HepG2 (cell line): ENCODE results near the gene SLC51B. TPM values are rescaled to one million over a fixed set of nuclear protein-coding genes. Genes with fewer than 3 reads are reported as not detected.
A peak's percentile ranks its signal among the peaks of the same experiment; 100 is the strongest.

Source experiments
- ARID5B ChIP-seq: IDR thresholded peaks from 2 replicates; pipeline ENCODE4 v1.4.0; 2020; ENCODE audit warnings: mild to moderate bottlenecking, missing genetic modification reagents
- ASH2L ChIP-seq: fragments of 300-600, 200-600 bp; sonication (generic); IDR thresholded peaks from 2 replicates; pipeline ENCODE4 v1.7.0; 2017; ENCODE audit warnings: low read depth, mild to moderate bottlenecking, moderate library complexity, mixed read lengths, low read length; ENCODE audit not compliant: insufficient read length
- FOXA3 ChIP-seq: IDR thresholded peaks from 2 replicates; pipeline ENCODE4 v1.6.1; 2016; ENCODE audit warnings: missing genetic modification reagents, missing compliant biosample characterization
- FOXO4 ChIP-seq: sonication (generic); formaldehyde crosslinking; conservative IDR thresholded peaks from 2 replicates; pipeline ENCODE4 v1.8.1; 2023; ENCODE audit warnings: missing genetic modification reagents
- HNRNPK ChIP-seq: fragments of 200-400 bp; formaldehyde crosslinking; IDR thresholded peaks from 2 replicates; pipeline ENCODE4 v1.6.1; 2018; ENCODE audit warnings: low read length, low read depth, moderate library complexity, mild to moderate bottlenecking; ENCODE audit not compliant: poor library complexity, severe bottlenecking
- KLF6 ChIP-seq: IDR thresholded peaks from 2 replicates; pipeline ENCODE4 v1.8.0; 2016; ENCODE audit warnings: missing biosample characterization, missing genetic modification reagents
- KLF9 ChIP-seq: IDR thresholded peaks from 2 replicates; pipeline ENCODE4 v1.6.1; 2016; ENCODE audit warnings: low read depth
- MYC ChIP-seq: sonication (generic); formaldehyde crosslinking; IDR thresholded peaks from 2 replicates; pipeline ENCODE4 v1.9.0; 2021; ENCODE audit warnings: missing genetic modification reagents, borderline replicate concordance
- ONECUT2 ChIP-seq: sonication (generic); formaldehyde crosslinking; IDR thresholded peaks from 2 replicates; pipeline ENCODE4 v1.4.0; 2020; ENCODE audit warnings: missing genetic modification reagents
- RAD21 ChIP-seq: fragments of 450-650 bp; formaldehyde crosslinking; IDR thresholded peaks from 2 replicates; pipeline ENCODE4 v1.5.0; 2020; ENCODE audit warnings: mild to moderate bottlenecking
- TFAP4 ChIP-seq: sonication (generic); IDR thresholded peaks from 2 replicates; pipeline ENCODE4 v1.6.1; 2016; ENCODE audit warnings: low read depth, borderline replicate concordance
- ZBTB39 ChIP-seq: sonication (generic); formaldehyde crosslinking; IDR thresholded peaks from 2 replicates; pipeline ENCODE4 v1.5.0; 2020; ENCODE audit warnings: missing genetic modification reagents
- ZNF230 ChIP-seq: sonication (generic); formaldehyde crosslinking; IDR thresholded peaks from 2 replicates; pipeline ENCODE4 v1.4.0; 2020; ENCODE audit warnings: mild to moderate bottlenecking, missing genetic modification reagents
- ZNF232 ChIP-seq: sonication (generic); formaldehyde crosslinking; IDR thresholded peaks from 2 replicates; pipeline ENCODE4 v1.4.0; 2020; ENCODE audit warnings: missing genetic modification reagents, borderline replicate concordance
- ZNF30 ChIP-seq: sonication (generic); formaldehyde crosslinking; IDR thresholded peaks from 2 replicates; pipeline ENCODE4 v1.5.0; 2020; ENCODE audit warnings: mild to moderate bottlenecking, missing genetic modification reagents
- ZNF556 ChIP-seq: sonication (generic); formaldehyde crosslinking; IDR thresholded peaks from 2 replicates; pipeline ENCODE4 v1.4.0; 2020; ENCODE audit warnings: mild to moderate bottlenecking, missing genetic modification reagents, borderline replicate concordance
- polyA plus RNA-seq, 8 experiments: library from polyadenylated mRNA; depleted of rRNA in 3 of 8; stranded (reverse) in 7 of 8; unstranded in 1 of 8; fragments of >200 nt; fragmentation: Illumina TruSeq in 4 of 8; extraction: Trizol in 4 of 8; gene quantifications; 2 replicates each; pipeline versions ENCODE4 v1.2.1 to v1.2.3, GENCODE V29; 2011 to 2016; ENCODE audit warnings: low read depth in 4 of 8, missing spikeins in 1 of 8, mixed read lengths in 1 of 8; ENCODE audit not compliant: insufficient read depth in 1 of 8
- total RNA-seq, 5 experiments: library from RNA; depleted of rRNA; stranded (reverse); fragments of >200 nt; fragmentation: Illumina TruSeq; extraction: Trizol; gene quantifications; 2 replicates each; pipeline ENCODE4 v1.2.3, GENCODE V29; 2016; ENCODE audit warnings: low read depth in 1 of 5

SLC51B gene
- total and polyA plus RNA-seq, 2 of the 13 experiments (the other 11 are each of a cell fraction or from before 2014, with no cell fraction given): 14.9 to 17.1 TPM

DNA sequence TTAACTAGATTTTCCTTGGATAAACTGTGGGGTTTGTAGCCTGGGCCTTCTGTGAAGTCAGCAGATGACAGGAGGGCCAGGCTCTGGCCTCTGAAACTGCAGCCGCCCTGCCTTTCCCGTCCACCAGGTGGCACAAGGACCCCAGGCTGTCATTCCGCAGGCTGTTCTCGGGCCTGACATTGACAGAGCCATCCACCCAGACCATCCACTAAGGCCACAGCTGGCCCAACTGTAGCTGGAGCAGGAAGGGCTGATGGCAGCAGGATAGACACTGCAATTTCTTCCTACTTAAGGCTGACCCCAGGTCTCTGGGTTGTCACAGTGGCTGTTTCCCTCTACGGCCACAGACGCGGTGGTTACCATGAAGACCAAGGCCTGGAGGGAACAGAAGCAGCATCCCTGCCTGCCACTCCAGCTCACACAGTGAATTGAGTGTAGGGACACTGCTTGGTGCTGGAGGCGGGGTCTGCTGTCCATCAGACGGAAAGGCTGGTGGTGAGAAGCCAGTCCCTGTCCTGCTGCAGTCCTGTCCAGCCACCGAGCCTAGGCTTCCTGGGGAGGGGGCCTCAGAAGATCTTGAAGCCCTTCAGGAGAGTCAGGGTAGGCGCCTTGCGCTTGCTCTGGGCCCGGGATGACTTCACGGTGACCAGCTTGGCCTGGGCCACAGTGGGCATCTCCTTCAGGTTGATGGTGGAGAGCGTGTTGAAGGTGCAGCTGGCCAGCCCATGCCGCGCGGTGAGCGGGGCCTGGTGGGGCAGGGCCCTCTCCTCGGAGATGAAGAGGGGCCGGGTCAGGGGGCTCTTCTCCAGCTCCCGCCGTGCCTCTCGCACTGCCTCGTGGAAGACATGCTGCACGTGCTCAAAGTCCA is 9.4 kb downstream of the SLC51B start (continued):
- TF ChIP-seq ZBTB39 (no peak), ZNF230 (CRISPR knock-in tag) (peak; percentile 33; the same call in 1 of the 2 replicates), ARID5B (CRISPR knock-in tag) (peak; percentile 59), KLF9 (CRISPR knock-in tag) (no peak), ZNF232 (CRISPR knock-in tag) (no peak), ASH2L (no peak), ZNF30 (CRISPR knock-in tag) (no peak), KLF6 (CRISPR knock-in tag) (peak; percentile 56; the same call in 1 of the 2 replicates), MYC (peak; percentile 60; the same call in 1 of the 2 replicates), HNRNPK (no peak), RAD21 (CRISPR knock-in tag) (peak; percentile 98), TFAP4 (peak; percentile 72), ZNF556 (CRISPR knock-in tag) (peak; percentile 70; the same call in 1 of the 2 replicates), FOXO4 (CRISPR knock-in tag) (0 out of 2 replicates have a peak, but pooled peaks have one; percentile 95), FOXA3 (CRISPR knock-in tag) (peak; percentile 61), ONECUT2 (CRISPR knock-in tag) (no peak)
